Dermis lymphatic vessel endothelial cell (primary cell): ENCODE results near the gene IRF1. TPM values are rescaled to one million over a fixed set of nuclear protein-coding genes. Genes with fewer than 3 reads are reported as not detected.

Experiments used
- total RNA-seq: library from RNA; depleted of rRNA; stranded (reverse); fragments of >200 nt; gene quantifications from 2 replicates; pipeline ENCODE4 v1.2.1, GENCODE V29; 2014

The IRF1 gene, protein sequence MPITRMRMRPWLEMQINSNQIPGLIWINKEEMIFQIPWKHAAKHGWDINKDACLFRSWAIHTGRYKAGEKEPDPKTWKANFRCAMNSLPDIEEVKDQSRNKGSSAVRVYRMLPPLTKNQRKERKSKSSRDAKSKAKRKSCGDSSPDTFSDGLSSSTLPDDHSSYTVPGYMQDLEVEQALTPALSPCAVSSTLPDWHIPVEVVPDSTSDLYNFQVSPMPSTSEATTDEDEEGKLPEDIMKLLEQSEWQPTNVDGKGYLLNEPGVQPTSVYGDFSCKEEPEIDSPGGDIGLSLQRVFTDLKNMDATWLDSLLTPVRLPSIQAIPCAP
- 16.8 and 23.5 TPM in 2 replicates for total RNA-seq

DNA sequence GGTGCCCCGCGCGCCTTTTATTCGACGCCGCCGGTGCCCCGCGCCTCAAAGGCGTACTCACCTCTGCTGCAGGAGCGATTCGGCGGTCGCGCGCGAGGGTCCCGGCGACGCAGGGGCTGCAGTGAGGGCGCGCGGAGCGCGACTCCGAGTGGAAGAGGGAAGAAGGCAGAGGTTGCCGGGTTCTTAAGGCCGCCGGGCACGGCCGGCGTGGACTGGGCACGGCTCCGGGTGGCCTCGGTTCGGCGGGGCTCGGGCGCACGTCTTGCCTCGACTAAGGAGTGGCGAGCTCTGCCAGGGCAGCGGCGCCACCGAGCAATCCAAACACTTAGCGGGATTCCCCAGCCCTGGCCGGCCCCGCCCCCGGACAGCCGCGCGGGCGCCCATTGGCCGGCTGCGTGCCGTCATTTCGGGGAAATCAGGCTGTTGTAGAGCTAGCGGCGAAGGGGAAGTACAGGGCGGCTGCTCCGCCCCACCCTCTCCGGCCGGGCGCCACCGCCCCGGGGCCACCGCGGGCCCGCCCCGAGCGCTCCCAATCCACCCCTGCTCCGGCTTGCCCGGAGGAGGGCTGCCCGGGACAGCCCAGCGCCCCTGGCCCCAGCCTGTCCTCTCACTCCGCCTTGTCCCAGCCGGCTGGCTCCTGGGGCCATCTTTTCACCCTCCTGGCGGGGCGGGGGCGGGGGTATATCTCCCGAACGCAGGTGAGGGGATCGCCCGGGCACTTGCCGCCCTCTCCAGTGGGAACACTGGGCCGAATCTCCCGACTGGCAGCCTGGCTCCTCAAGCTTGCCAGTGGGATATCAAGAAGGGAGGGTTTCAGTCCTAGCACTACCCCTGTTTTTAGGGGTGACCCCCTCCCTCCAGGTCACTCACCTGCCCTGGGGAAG is at the start of gene IRF1:
TSS of gene IRF1 (minus strand) at position 290 of the 884 bp plus-strand sequence. CDS start 1,295 bp downstream, outside the sequence.

Other genes starting within 250 kb of the IRF1 start
- gene PDLIM4, start 233.1 kb downstream of the IRF1 start, total RNA-seq = 18.6 and 26.9 TPM in 2 replicates
- 6.0 and 7.7 TPM in 2 replicates for gene SLC22A4, start 196.4 kb downstream of the IRF1 start, total RNA-seq
- gene SLC22A5, start 121.1 kb downstream of the IRF1 start, total RNA-seq = 2.2 and 2.9 TPM in 2 replicates
- gene IL5, start 52.7 kb upstream of the IRF1 start, total RNA-seq = not detected in 2 replicates
- 7.3 and 12.0 TPM in 2 replicates for gene RAD50, start 66.2 kb upstream of the IRF1 start, total RNA-seq
- not detected in 2 replicates for gene IL13, start 167.4 kb upstream of the IRF1 start, total RNA-seq
- gene IL4, start 183.2 kb upstream of the IRF1 start, total RNA-seq = not detected in 2 replicates
- gene KIF3A, start 246.8 kb upstream of the IRF1 start, total RNA-seq = 3.9 and 7.6 TPM in 2 replicates